Gastroesophageal sphincter (tissue), 4 donors: ENCODE measurements around the gene GNL3. TPM values are rescaled to one million over a fixed set of nuclear protein-coding genes. Genes with fewer than 3 reads are reported as not detected.

Experiments
- ATAC-seq: fragments of 150-250 bp; one replicate; pipeline ENCODE4 v1.9.1; 2016; ENCODE audit warnings: mild to moderate bottlenecking, moderate library complexity
- H3K27ac ChIP-seq, 4 donors: fragments of 200-600 bp; sonication (generic) in 3 of 4; 1 replicate in 3 of 4; 2 replicates in 1 of 4; pipeline ENCODE4 v1.5.1; 2016 to 2019
- H3K27me3 ChIP-seq: fragments of 200-600 bp; sonication (generic); one replicate; pipeline ENCODE4 v1.5.1; 2019
- H3K36me3 ChIP-seq, 2 donors: fragments of 200-600 bp; sonication (generic); one replicate each; pipeline ENCODE4 v1.5.1; 2019; ENCODE audit warnings: control low read depth in 1 of 2
- H3K4me1 ChIP-seq, 3 donors: fragments of 200-600 bp; sonication (generic); 1 replicate in 2 of 3; 2 replicates in 1 of 3; pipeline ENCODE4 v1.5.1; 2016 to 2019; ENCODE audit warnings: control low read depth in 2 of 3
- H3K4me3 ChIP-seq, 2 donors: fragments of 200-600 bp; sonication (generic); one replicate each; pipeline ENCODE4 v1.5.1; 2019; ENCODE audit warnings: mild to moderate bottlenecking in 1 of 2, moderate library complexity in 1 of 2
- H3K9me3 ChIP-seq, 3 donors: fragments of 200-600 bp; sonication (generic); one replicate each; pipeline ENCODE4 v1.5.1; 2017 to 2019; ENCODE audit warnings: control low read depth in 2 of 3
- CTCF ChIP-seq, 4 experiments: fragments of 200-600 bp in 2 of 4; fragments of 450-650 bp in 2 of 4; sonication (generic) in 1 of 4; IDR thresholded peaks; one replicate each; pipeline ENCODE4 v1.5.1; 2017 to 2019; ENCODE audit warnings: antibody characterized with exemption in 4 of 4, mild to moderate bottlenecking in 2 of 4, moderate library complexity in 2 of 4
- EP300 ChIP-seq: sonication (generic); formaldehyde crosslinking; IDR thresholded peaks from one replicate; pipeline ENCODE4 v1.6.1; 2017; ENCODE audit warnings: antibody characterized with exemption, mild to moderate bottlenecking
- POLR2A ChIP-seq, 2 donors: fragments of 450-650 bp; IDR thresholded peaks; one replicate each; pipeline ENCODE4 v1.6.1; 2017; ENCODE audit warnings: antibody characterized with exemption in 2 of 2, mild to moderate bottlenecking in 2 of 2, moderate library complexity in 1 of 2
- POLR2AphosphoS5 ChIP-seq: sonication (generic); formaldehyde crosslinking; IDR thresholded peaks from one replicate; pipeline ENCODE4 v1.6.1; 2017; ENCODE audit warnings: antibody characterized with exemption
- WGBS, 2 donors: methylation state at CpG; one replicate each; pipeline ENCODE4 v1.1.5; 2018; ENCODE audit warnings: low coverage in 1 of 2; 5-methylcytosine and 5-hydroxymethylcytosine counted together
- total RNA-seq, 4 donors: library from RNA; depleted of rRNA; stranded (reverse); fragments of >200 nt; gene quantifications; one replicate each; pipeline ENCODE4 v1.1.0, GENCODE V29; 2016

Gene GNL3
- 10 to 100 TPM; 36.4 to 83.7 (median 51.7) TPM for total RNA-seq

GRCh38 chr3:52685709-52686691, at the start of gene GNL3, which contains the start of gene PBRM1:
TSS of gene GNL3 (plus strand) at chr3:52686032. CDS start at chr3:52686093, 61 bp downstream.
TSS of gene PBRM1 (minus strand) at chr3:52685913.
- H3K27me3 ChIP-seq = no peaks in the 10 kb centered on the region
- peak within 1 kb of the TSS; percentile 90 to 100 (median 99) for H3K27ac ChIP-seq
- peak within 1 kb of the TSS; percentile 88 to 95 for H3K4me3 ChIP-seq
- ATAC-seq = peak; percentile 97
- H3K36me3 ChIP-seq = peaks cover 4 to 45% of the 10 kb centered on the region in 2 donors
- 0% methylated on average over 12 to 19 of the region's 82 CpGs for WGBS, 2 donors
- peak; percentile 96 for TF ChIP-seq POLR2AphosphoS5
- peak; percentile 81 for TF ChIP-seq POLR2A (IDR thresholded peaks at IDR 0.05)
- TF ChIP-seq CTCF (IDR thresholded peaks at IDR 0.05) = no peak
- H3K4me1 ChIP-seq = peaks cover 5 to 57% (median 12%) of the 10 kb centered on the region in 3 donors
- H3K9me3 ChIP-seq = no peaks in the 10 kb centered on the region

- Histone ChIP-seq H3K27ac (peak overlapping the region in 1 of 4 donors; percentile 30), H3K27me3 (no peaks in the 10 kb centered on the region), H3K4me3 (no peak overlapping the region), H3K36me3 (peaks cover 0 to 94% of the 10 kb centered on the region in 2 donors), H3K4me1 (no peaks in the 10 kb centered on the region), H3K9me3 (no peaks in the 10 kb centered on the region)
- WGBS, 2 donors = 14% methylated on average over 2 of the region's 4 CpGs; no CpG with 5 or more reads in 1 of the 2 donors
- no peak for TF ChIP-seq POLR2AphosphoS5
- no peak for TF ChIP-seq EP300
- TF ChIP-seq POLR2A (IDR thresholded peaks at IDR 0.05) = no peak
- TF ChIP-seq CTCF (IDR thresholded peaks at IDR 0.05) = no peak
- ATAC-seq = no peak
These were observed 49.2 kb upstream of the GNL3 start for GRCh38 chr3:52636673-52637072.

GRCh38 chr3:52645549-52645948, 40.3 kb upstream of the GNL3 start:
- Histone ChIP-seq H3K4me3 (no peak overlapping the region), H3K4me1 (no peaks in the 10 kb centered on the region), H3K27ac (no peak overlapping the region), H3K36me3 (peaks cover 0 to 97% of the 10 kb centered on the region in 2 donors), H3K27me3 (no peaks in the 10 kb centered on the region), H3K9me3 (no peaks in the 10 kb centered on the region)
- no peak for ATAC-seq
- WGBS, 2 donors = 91 to 98% methylated on average over 5 to 6 of the region's 6 CpGs
- TF ChIP-seq POLR2A (IDR thresholded peaks at IDR 0.05) (no peak), EP300 (no peak), POLR2AphosphoS5 (no peak), CTCF (IDR thresholded peaks at IDR 0.05) (no peak)

- no peaks in the 10 kb centered on the region for H3K4me1 ChIP-seq
- no peak overlapping the region for H3K4me3 ChIP-seq
- peaks cover 0 to 97% of the 10 kb centered on the region in 2 donors for H3K36me3 ChIP-seq
- TF ChIP-seq POLR2A (IDR thresholded peaks at IDR 0.05) = no peak
- no peak for TF ChIP-seq POLR2AphosphoS5
- TF ChIP-seq CTCF (IDR thresholded peaks at IDR 0.05) = no peak
- no peak for TF ChIP-seq EP300
- peak; percentile 73 for ATAC-seq
- H3K9me3 ChIP-seq = no peaks in the 10 kb centered on the region
- peak overlapping the region in 2 of 4 donors; percentile 30 to 65 for H3K27ac ChIP-seq
- WGBS, 2 donors = 76 to 81% methylated on average over 2 to 5 of the region's 5 CpGs
- H3K27me3 ChIP-seq = no peaks in the 10 kb centered on the region
These were observed 36.2 kb upstream of the GNL3 start for GRCh38 chr3:52649461-52650210.
